Skin of body (tissue), 2 donors: ENCODE measurements around the gene HES4. TPM values are rescaled to one million over a fixed set of nuclear protein-coding genes. Genes with fewer than 3 reads are reported as not detected.

Experiments
- DNase-seq: peaks from one replicate; lab custom pipeline; 2025; lab: John Stamatoyannopoulos, UW
- total RNA-seq: library from RNA; depleted of rRNA; stranded (reverse); fragments of >200 nt; gene quantifications from one replicate; pipeline ENCODE4 v1.2.3, GENCODE V29; 2014

HES4 gene
- 12.5 TPM for total RNA-seq

- peak; percentile 85 for DNase-seq
Measured at GRCh38 chr1:999725-1000356, at the start of gene HES4. TSS of gene HES4 (minus strand) at chr1:1000097. CDS start at chr1:999973, 124 bp downstream.

- DNase-seq = no peak
Measured at GRCh38 chr1:1048765-1049164, 48.9 kb upstream of the HES4 start.

GRCh38 chr1:1047963-1048362 lies 48.1 kb upstream of the HES4 start:
- no peak for DNase-seq

- no peak for DNase-seq
Measured at GRCh38 chr1:1047407-1047806, 47.5 kb upstream of the HES4 start.

- DNase-seq = no peak
Measured at GRCh38 chr1:1046767-1047166, 46.9 kb upstream of the HES4 start.

GRCh38 chr1:1046243-1046642 lies 46.3 kb upstream of the HES4 start:
- no peak for DNase-seq

GRCh38 chr1:1045129-1045528 lies 45.2 kb upstream of the HES4 start:
- no peak for DNase-seq

GRCh38 chr1:1044455-1045078 lies 44.7 kb upstream of the HES4 start:
- no peak for DNase-seq

- DNase-seq = no peak
Measured at GRCh38 chr1:1043921-1044320, 44.0 kb upstream of the HES4 start.

- DNase-seq = no peak
Measured at GRCh38 chr1:1043411-1043810, 43.5 kb upstream of the HES4 start.

GRCh38 chr1:1042835-1043234 lies 42.9 kb upstream of the HES4 start:
- DNase-seq = no peak

- no peak for DNase-seq
Measured at GRCh38 chr1:1041873-1042272, 42.0 kb upstream of the HES4 start.

GRCh38 chr1:1041092-1041523 lies 41.2 kb upstream of the HES4 start:
- DNase-seq = no peak

GRCh38 chr1:1040004-1040991 lies 40.4 kb upstream of the HES4 start:
- peak; percentile 56 for DNase-seq

- DNase-seq = no peak
Measured at GRCh38 chr1:1039145-1039910, 39.4 kb upstream of the HES4 start.

GRCh38 chr1:1038694-1039093 lies 38.8 kb upstream of the HES4 start:
- DNase-seq = no peak

- DNase-seq = no peak
Measured at GRCh38 chr1:1037366-1038327, 37.8 kb upstream of the HES4 start.

- no peak for DNase-seq
Measured at GRCh38 chr1:1035291-1035943, 35.5 kb upstream of the HES4 start.

GRCh38 chr1:1034439-1034781 lies 34.5 kb upstream of the HES4 start:
- DNase-seq = no peak
